K562 (cell line): ENCODE measurements around the gene NTSR1. TPM values are rescaled to one million over a fixed set of nuclear protein-coding genes. Genes with fewer than 3 reads are reported as not detected.

ENCODE experiments used
- BCOR ChIP-seq: fragments of 450-650 bp; IDR thresholded peaks from 2 replicates; pipeline ENCODE4 v1.6.1; 2016
- CHCHD3 ChIP-seq: fragments of 250-450 bp; sonication (Bioruptor Pico); IDR thresholded peaks from 2 replicates; pipeline ENCODE4 v2.1.2; 2022; ENCODE audit warnings: mild to moderate bottlenecking
- EGR1 ChIP-seq: fragments of 450-650 bp; conservative IDR thresholded peaks from 2 replicates; pipeline ENCODE4 v1.6.1; 2017; ENCODE audit warnings: mild to moderate bottlenecking
- ETS1 ChIP-seq: conservative IDR thresholded peaks from 2 replicates; pipeline ENCODE4 v1.6.1; 2011; ENCODE audit warnings: low read depth, mild to moderate bottlenecking, low read length; ENCODE audit not compliant: control insufficient read depth
- HDAC3 ChIP-seq: fragments of 450-650 bp; IDR thresholded peaks from 2 replicates; pipeline ENCODE4 v1.6.1; 2018; ENCODE audit warnings: borderline replicate concordance, mild to moderate bottlenecking, moderate library complexity; ENCODE audit not compliant: partially characterized antibody
- HNRNPK ChIP-seq: fragments of 200-400 bp; formaldehyde crosslinking; IDR thresholded peaks from one replicate; pipeline ENCODE4 v1.6.1; 2018; ENCODE audit warnings: mild to moderate bottlenecking, low read depth, low read length; ENCODE audit not compliant: poor library complexity, severe bottlenecking
- KAT2B ChIP-seq: IDR thresholded peaks from one replicate; pipeline ENCODE4 v1.6.1; 2012; ENCODE audit warnings: low read depth, mild to moderate bottlenecking, control low read depth, inconsistent platforms, low read length, moderate library complexity
- L3MBTL2 ChIP-seq: fragments of 450-650 bp; IDR thresholded peaks from 2 replicates; pipeline ENCODE4 v1.6.1; 2016; ENCODE audit warnings: mild to moderate bottlenecking, moderate library complexity
- MEIS2 ChIP-seq: fragments of 450-650 bp; IDR thresholded peaks from 2 replicates; pipeline ENCODE4 v1.6.1; 2014; ENCODE audit warnings: mild to moderate bottlenecking; ENCODE audit not compliant: partially characterized antibody
- MGA ChIP-seq: fragments of 450-650 bp; IDR thresholded peaks from 2 replicates; pipeline ENCODE4 v1.6.1; 2016; ENCODE audit warnings: mild to moderate bottlenecking, moderate library complexity
- NFE2L1 ChIP-seq: fragments of 450-650 bp; IDR thresholded peaks from 2 replicates; pipeline ENCODE4 v1.6.1; 2016; ENCODE audit warnings: missing genetic modification characterization, low read depth, mild to moderate bottlenecking, missing compliant biosample characterization, moderate library complexity, borderline replicate concordance
- RAD51 ChIP-seq: fragments of 450-650 bp; IDR thresholded peaks from 2 replicates; pipeline ENCODE4 v1.7.1; 2016; ENCODE audit warnings: low read depth, mild to moderate bottlenecking, borderline replicate concordance
- RBM14 ChIP-seq: fragments of 200-400 bp; formaldehyde crosslinking; IDR thresholded peaks from 2 replicates; pipeline ENCODE4 v1.6.1; 2018; ENCODE audit warnings: low read depth, mild to moderate bottlenecking, low read length, moderate library complexity, borderline replicate concordance; ENCODE audit not compliant: insufficient read depth
- RBM34 ChIP-seq: fragments of 200-400 bp; formaldehyde crosslinking; IDR thresholded peaks from 2 replicates; pipeline ENCODE4 v1.6.1; 2018; ENCODE audit warnings: low read length, borderline replicate concordance; ENCODE audit not compliant: insufficient read depth
- YBX1 ChIP-seq: fragments of 450-650 bp; IDR thresholded peaks from 2 replicates; pipeline ENCODE4 v1.7.1; 2016; ENCODE audit warnings: mild to moderate bottlenecking
- ZNF143 ChIP-seq: sonication (generic); formaldehyde crosslinking; IDR thresholded peaks from 2 replicates; pipeline ENCODE4 v1.9.0; 2022; ENCODE audit warnings: mild to moderate bottlenecking, missing genetic modification reagents
- polyA plus RNA-seq, 8 experiments: library from polyadenylated mRNA; depleted of rRNA in 4 of 8; stranded (reverse) in 5 of 8; unstranded in 3 of 8; fragments of >200 nt; fragmentation: Nextera tagmentation in 2 of 8; fragmentation: Illumina TruSeq in 1 of 8; extraction: Ambion mirVana in 2 of 8; extraction: Trizol in 1 of 8; gene quantifications; 2 replicates each; pipeline versions ENCODE4 v1.2.1 to v1.2.3, GENCODE V29; 2011 to 2014; ENCODE audit warnings: inconsistent platforms in 1 of 8, missing spikeins in 1 of 8
- total RNA-seq, 7 experiments: library from RNA; depleted of rRNA in 6 of 7; stranded (reverse); fragments of >200 nt in 6 of 7; fragmentation: Illumina TruSeq in 2 of 7; extraction: Trizol in 2 of 7; gene quantifications; 2 replicates each; pipeline versions ENCODE4 v1.2.1 to v1.2.3, GENCODE V29; 2011 to 2021; ENCODE audit warnings: low replicate concordance in 1 of 7
- TF ChIP-seq, protein P1 (sequence below): fragments of 250-450 bp; sonication (Bioruptor Pico); IDR thresholded peaks from 2 replicates; pipeline ENCODE4 v1.9.0; 2021; ENCODE audit warnings: mild to moderate bottlenecking

NTSR1 gene
- total and polyA plus RNA-seq, 9 of the 15 experiments (the other 6 are each of a cell fraction or from before 2014, with no cell fraction given) = 0.04 to 0.40 (median 0.13) TPM; not detected in 3

DNA sequence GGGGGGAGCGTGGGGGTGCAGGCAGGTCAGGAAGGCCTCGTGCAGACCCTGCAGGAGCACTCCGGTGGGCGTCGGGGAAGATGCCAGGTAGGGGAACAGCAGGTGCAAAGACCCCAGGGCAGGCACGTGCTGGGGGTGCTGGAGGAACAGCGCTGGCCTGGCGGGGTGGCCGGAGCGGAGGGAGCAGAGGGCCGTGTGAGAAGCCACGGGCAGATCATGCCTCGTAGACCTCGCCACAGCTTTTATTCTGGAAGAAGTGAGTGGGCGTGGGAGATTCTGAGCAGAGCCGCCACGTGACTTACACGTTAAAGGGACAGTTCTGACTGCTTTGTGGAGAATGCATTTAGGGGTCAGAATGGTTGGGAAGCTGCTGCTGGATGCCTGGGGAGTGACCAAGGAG is 9.3 kb downstream of the NTSR1 start (continued):
- TF ChIP-seq MGA = peak; percentile 61; the same call in 1 of the 2 replicates
- no peak for TF ChIP-seq HDAC3
- peak; percentile 73; the same call in 1 of the 2 replicates for TF ChIP-seq RAD51
- no peak for TF ChIP-seq RBM14
- peak; percentile 85 for TF ChIP-seq EGR1
- no peak for TF ChIP-seq NFE2L1 (tag)
- TF ChIP-seq, protein P1, sequence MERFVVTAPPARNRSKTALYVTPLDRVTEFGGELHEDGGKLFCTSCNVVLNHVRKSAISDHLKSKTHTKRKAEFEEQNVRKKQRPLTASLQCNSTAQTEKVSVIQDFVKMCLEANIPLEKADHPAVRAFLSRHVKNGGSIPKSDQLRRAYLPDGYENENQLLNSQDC (CRISPR knock-in tag) = no peak
- TF ChIP-seq L3MBTL2 = peak; percentile 47; the same call in 1 of the 2 replicates
- TF ChIP-seq ZNF143 (CRISPR knock-in tag) = no peak
- TF ChIP-seq CHCHD3 (CRISPR knock-in tag) = no peak
- no peak for TF ChIP-seq KAT2B
- no peak for TF ChIP-seq ETS1
- TF ChIP-seq YBX1 = no peak
- no peak for TF ChIP-seq HNRNPK
- no peak for TF ChIP-seq RBM34
- TF ChIP-seq MEIS2 = no peak
- no peak for TF ChIP-seq BCOR
